K562 (cell line): ENCODE measurements around the gene ARHGEF12.

Source experiments
- CEBPB ChIP-seq: fragments of 450-650 bp; IDR thresholded peaks from 2 replicates; pipeline ENCODE4 v1.6.1; 2016; ENCODE audit warnings: missing genetic modification characterization, missing compliant biosample characterization
- CTCF ChIP-seq, 3 experiments: IDR thresholded peaks in 2 of 3; conservative IDR thresholded peaks in 1 of 3; 2 replicates each; pipeline ENCODE4 v1.5.1; 2011 to 2012; ENCODE audit warnings: low read length in 3 of 3, mild to moderate bottlenecking in 3 of 3, control low read depth in 2 of 3, improper control_type of control experiment in 1 of 3, inconsistent platforms in 1 of 3, low read depth in 1 of 3, mixed read lengths in 1 of 3, moderate library complexity in 1 of 3; ENCODE audit not compliant: insufficient read depth in 2 of 3
- EZH2 ChIP-seq: IDR thresholded peaks from 2 replicates; pipeline ENCODE4 v1.6.1; 2012; ENCODE audit warnings: low read depth, mild to moderate bottlenecking, inconsistent platforms, low read length, borderline replicate concordance
- PURB ChIP-seq: sonication (generic); formaldehyde crosslinking; IDR thresholded peaks from 2 replicates; pipeline ENCODE4 v1.9.0; 2021; ENCODE audit warnings: low read depth, mild to moderate bottlenecking, missing genetic modification reagents
- RAD21 ChIP-seq, 2 experiments: fragments of 250-450 bp in 1 of 2; fragments of 450-650 bp in 1 of 2; sonication (Bioruptor Pico) in 1 of 2; formaldehyde crosslinking in 1 of 2; IDR thresholded peaks in 1 of 2; conservative IDR thresholded peaks in 1 of 2; 2 replicates each; pipeline versions ENCODE4 v1.4.0 to v1.8.0; 2020 to 2022; ENCODE audit warnings: mild to moderate bottlenecking in 2 of 2, moderate library complexity in 1 of 2
- SMARCA4 ChIP-seq: fragments of 450-650 bp; IDR thresholded peaks from 2 replicates; pipeline ENCODE4 v1.6.1; 2016
- TAF15 ChIP-seq: fragments of 200-400 bp; formaldehyde crosslinking; IDR thresholded peaks from 2 replicates; pipeline ENCODE4 v1.6.1; 2017; ENCODE audit warnings: mild to moderate bottlenecking, low read depth, low read length, moderate library complexity
- TCF3 ChIP-seq: sonication (generic); formaldehyde crosslinking; IDR thresholded peaks from 2 replicates; pipeline ENCODE4 v1.4.0; 2020; ENCODE audit warnings: mild to moderate bottlenecking, missing genetic modification reagents
- ZBTB12 ChIP-seq: fragments of 250-450 bp; sonication (Bioruptor Pico); IDR thresholded peaks from 2 replicates; pipeline ENCODE4 v1.4.0; 2020
- ZBTB26 ChIP-seq: fragments of 450-650 bp; formaldehyde crosslinking; IDR thresholded peaks from 2 replicates; pipeline ENCODE4 v1.4.0; 2022; ENCODE audit warnings: missing genetic modification characterization

- no peak for TF ChIP-seq RAD21 (CRISPR knock-in tag; conservative IDR thresholded peaks at IDR 0.05 in 1 of 2, IDR thresholded peaks at IDR 0.05 in 1 of 2)
- no peak for TF ChIP-seq EZH2
- TF ChIP-seq ZBTB12 (CRISPR knock-in tag) = no peak
- no peak for TF ChIP-seq TCF3
- no peak for TF ChIP-seq CEBPB (tag)
- TF ChIP-seq ZBTB26 (CRISPR knock-in tag) = no peak
- TF ChIP-seq TAF15 = no peak
- no peak for TF ChIP-seq PURB (CRISPR knock-in tag)
- TF ChIP-seq CTCF (IDR thresholded peaks at IDR 0.05 in 2 of 3, conservative IDR thresholded peaks at IDR 0.05 in 1 of 3; ENCODE audit: insufficient read depth in 2 of 3, low read depth in 1 of 3, low read length in 3 of 3) = no peak
- no peak for TF ChIP-seq SMARCA4
These were observed 56.6 kb downstream of the ARHGEF12 start for GRCh38 chr11:120392793-120393192.
